ENCODE measurements around the gene HMSD.

HMSD gene

DNA sequence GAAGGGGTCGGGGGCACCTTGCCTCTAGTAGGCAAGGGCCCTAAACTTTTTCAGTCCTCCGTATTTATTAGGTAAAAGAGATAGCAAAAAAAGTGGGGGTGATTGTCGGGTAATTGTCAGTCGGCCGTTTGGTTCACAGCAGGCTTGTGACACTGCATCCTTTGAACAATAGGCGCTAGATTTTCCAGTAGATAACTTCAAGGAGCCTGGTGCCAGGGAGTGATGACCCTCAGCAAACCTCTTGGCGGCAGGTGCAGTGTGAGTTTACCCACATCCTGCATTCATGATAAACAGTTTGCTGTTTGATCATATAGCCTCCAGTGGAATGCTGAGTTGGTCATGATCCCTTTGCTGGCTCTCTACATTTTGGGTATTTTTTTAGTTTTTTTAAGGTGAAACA is 43.6 kb downstream of the HMSD start:
- DNase-seq, result no peak

DNA sequence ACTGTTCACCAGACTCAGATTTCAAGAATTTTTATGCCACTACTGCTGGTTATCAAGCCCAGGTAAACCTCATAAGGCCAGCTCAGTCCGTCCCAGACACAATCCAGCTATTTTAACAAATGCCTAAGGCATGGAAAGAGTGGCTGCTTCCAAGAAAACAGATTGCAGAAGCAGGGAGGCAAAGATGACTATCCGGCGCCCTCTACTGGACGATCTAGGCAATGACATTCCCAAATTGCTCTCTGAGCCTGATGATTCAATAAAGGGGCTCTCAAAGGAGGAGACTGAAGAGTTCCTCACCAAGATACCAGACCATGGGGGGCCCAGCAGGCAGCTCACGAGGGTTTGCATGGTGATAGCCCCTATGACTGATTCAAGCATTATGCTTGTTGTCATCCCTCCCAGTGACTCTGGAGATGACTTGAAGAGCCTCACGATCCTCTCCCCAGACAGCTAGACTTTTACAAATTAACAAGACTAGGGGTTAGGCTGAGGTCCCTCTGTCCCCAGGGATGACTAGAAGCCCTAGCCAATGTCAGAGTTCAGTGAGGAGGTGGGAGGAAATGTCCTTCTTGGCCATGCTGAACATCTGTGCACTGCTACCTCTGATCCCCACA is 45.8 kb downstream of the HMSD start:
- DNase-seq, result peak in 34 of 56 donors; percentile 2 to 72 (median 16)

DNA sequence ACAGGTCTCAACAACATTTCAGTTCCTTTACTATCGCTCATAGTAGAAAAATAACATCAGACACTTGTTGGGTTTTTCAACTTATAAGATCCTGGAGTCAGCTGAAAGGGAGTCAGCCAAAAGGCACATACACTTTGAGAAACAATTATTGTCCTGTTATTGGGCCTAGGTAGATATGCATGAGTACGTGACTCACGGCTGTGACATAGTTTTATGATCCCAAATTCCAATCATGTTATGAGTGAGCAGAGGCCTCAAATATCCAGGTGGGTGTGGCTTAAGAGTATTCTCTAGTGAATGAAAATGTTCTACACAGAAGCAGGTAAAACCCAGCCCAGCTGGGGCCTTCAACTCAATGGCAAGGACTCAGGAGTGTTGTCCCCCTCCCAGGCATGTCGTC is 47.9 kb downstream of the HMSD start:
- no peak for DNase-seq

DNA sequence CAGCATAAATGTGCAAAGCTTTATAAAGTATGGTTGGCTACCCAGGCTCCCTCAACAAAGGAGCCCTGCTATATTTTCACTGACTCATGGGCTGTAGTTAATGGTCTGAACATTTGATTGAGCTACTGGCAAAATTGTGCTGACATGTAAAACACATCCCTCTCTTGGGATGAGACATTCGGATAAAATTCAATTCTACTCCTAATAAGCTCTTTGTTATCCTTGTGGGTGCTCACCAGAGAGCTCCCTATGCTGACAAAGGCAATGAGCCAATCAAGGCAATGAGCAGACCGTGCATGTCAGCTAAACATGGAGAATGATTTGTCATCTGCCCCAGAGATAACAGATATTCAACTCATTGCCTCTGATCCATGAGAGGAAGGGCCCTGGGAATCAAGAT is 48.5 kb downstream of the HMSD start:
- no peak for DNase-seq

DNA sequence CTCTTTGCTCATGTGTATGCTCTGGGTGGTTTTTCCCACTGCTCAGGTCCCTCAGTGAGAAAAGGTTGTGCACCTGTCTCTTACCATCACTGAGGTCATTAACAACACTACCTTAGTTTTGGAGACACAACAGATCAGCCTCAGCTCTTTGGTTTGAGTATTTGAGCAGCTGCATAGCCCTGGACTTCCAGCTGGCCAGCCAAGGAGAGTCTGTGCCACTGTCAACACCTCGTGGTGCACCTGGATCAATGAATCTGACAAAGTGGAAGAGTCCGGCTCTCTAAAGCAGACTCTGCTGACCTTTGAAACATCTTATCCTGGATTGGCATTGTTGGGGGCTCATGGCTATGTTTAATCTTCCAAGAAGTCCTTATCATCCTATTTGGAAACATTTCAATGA is 50.8 kb downstream of the HMSD start:
- no peak for DNase-seq

DNA sequence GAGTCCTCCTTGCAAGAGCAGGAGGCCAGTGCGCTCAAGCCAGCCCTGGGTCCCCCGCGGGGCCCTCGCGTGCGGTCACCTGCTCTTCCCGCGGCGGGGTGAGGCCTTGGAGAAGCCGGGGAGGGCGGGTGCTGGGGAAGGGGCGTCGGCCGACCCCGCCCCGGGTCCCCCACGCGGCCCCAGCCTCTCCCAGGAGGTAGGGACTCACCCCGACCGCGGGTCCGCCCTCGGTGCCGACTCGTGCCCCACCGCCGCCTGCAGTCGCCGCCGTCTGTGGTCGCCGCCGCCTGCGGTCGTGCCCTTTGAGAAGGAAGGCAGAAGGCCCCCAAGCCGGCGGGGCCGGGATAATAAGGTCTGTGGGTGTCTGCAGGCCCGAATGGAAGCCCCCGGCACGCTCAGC is 53.5 kb downstream of the HMSD start:
- no peak for DNase-seq

DNA sequence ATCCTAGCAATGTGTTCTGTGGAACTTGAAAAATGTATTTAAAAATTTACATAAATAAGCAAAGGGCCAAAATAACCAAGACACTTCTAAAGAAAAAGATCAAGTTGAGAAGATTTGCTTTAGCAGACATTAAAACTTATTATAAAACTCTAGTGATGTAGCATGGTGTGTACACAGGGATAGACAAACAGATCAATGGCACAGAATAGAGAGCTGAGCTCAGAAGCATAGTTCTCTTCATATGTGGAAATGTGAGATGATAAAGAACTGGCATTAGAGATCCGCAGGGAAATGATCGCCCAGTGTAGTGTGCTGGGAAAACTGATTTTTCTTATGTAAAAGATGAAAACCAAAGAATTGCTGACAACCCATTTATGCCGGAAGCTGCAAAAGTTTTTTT is 60.2 kb downstream of the HMSD start:
- DNase-seq, result no peak

All from nucleus accumbens (tissue), 56 donors.